Dermis microvascular lymphatic vessel endothelial cell (primary cell): Measurements from ENCODE around the gene LRRC42. TPM values are rescaled to one million over a fixed set of nuclear protein-coding genes. Genes with fewer than 3 reads are reported as not detected.

Source experiments
- DNase-seq, 2 donors: peaks; one replicate each; pipeline versions ENCODE4 v3.0.0 to v3.0.0-alpha.2; 2010; ENCODE audit warnings: low read depth in 2 of 2
- total RNA-seq: library from RNA; depleted of rRNA; stranded (reverse); fragments of >200 nt; gene quantifications from 2 replicates; pipeline ENCODE4 v1.2.1, GENCODE V29; 2014

The LRRC42 gene
- total RNA-seq, 1 donor from 2014 or later = 18.2 TPM

- no peak for DNase-seq
These were observed 7.9 kb upstream of the LRRC42 start for GRCh38 chr1:53938136-53938830.

GRCh38 chr1:53942127-53942957 lies 3.8 kb upstream of the LRRC42 start:
- no peak for DNase-seq

GRCh38 chr1:53943090-53943489 lies 3.1 kb upstream of the LRRC42 start:
- DNase-seq = no peak

- DNase-seq = no peak
These were observed 2.6 kb upstream of the LRRC42 start for GRCh38 chr1:53943490-53944043.

GRCh38 chr1:53944469-53945182 lies 1.5 kb upstream of the LRRC42 start:
- peak in 1 of 2 donors; percentile 12 for DNase-seq

- no peak for DNase-seq
These were observed 1.0 kb upstream of the LRRC42 start for GRCh38 chr1:53945183-53945432.

GRCh38 chr1:53945433-53946251 lies 508 bp upstream of the LRRC42 start, which contains the start of gene IFT25:
IFT25 (minus strand) TSS chr1:53945699; CDS start chr1:53940082, 5,617 bp downstream.
- peak; percentile 78 to 96 for DNase-seq

- DNase-seq = no peak
These were observed 1.2 kb downstream of the LRRC42 start for GRCh38 chr1:53947172-53947907.

- DNase-seq = no peak
These were observed 2.1 kb downstream of the LRRC42 start for GRCh38 chr1:53948291-53948690.

- DNase-seq = peak; percentile 27 to 60
These were observed 3.2 kb downstream of the LRRC42 start for GRCh38 chr1:53949023-53949990.

GRCh38 chr1:53951697-53952096 lies 5.5 kb downstream of the LRRC42 start:
- DNase-seq = no peak

- DNase-seq = no peak
These were observed 8.0 kb downstream of the LRRC42 start for GRCh38 chr1:53954128-53954527.

GRCh38 chr1:53956308-53957168 lies 10.4 kb downstream of the LRRC42 start:
- no peak for DNase-seq

- DNase-seq = peak in 1 of 2 donors; percentile 29
These were observed 11.2 kb downstream of the LRRC42 start for GRCh38 chr1:53957194-53957818.

- DNase-seq = peak in 1 of 2 donors; percentile 24
These were observed 13.6 kb downstream of the LRRC42 start for GRCh38 chr1:53959664-53960250.

GRCh38 chr1:53962395-53962794 lies 16.2 kb downstream of the LRRC42 start:
- DNase-seq = no peak

- DNase-seq = no peak
These were observed 17.3 kb downstream of the LRRC42 start for GRCh38 chr1:53963460-53963859.
